ENCODE measurements around the gene ATG2B.
A peak's percentile ranks its signal among the peaks of the same experiment; 100 is the strongest.

DNA sequence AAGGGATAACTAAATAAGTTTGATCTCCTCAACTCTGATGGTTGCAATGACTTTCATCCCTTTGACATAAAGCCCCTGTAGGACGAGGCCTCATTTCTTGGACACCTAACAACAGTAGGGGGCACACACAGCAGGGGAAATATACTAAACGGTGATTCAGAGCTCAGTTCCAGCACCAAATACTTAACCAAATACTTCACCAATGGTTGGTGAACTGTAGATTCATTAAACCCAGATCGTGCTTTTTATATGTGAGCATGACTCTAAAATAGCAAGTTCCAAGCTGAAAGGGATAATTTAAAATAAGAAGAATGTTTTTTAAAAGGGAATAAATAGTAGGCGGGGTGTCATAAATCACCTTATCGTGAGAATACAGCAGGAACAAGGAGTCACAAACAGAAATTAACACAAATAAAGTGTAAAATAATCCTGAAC lies 53.2 kb downstream of the ATG2B start:
- TF ChIP-seq KLF16 (IDR thresholded peaks at IDR 0.05) (no peak), TAF1 (IDR thresholded peaks at IDR 0.05; ENCODE audit: control insufficient read depth, extremely low read depth, insufficient read depth, low read length, severe bottlenecking) (no peak), PML (IDR thresholded peaks at IDR 0.05; ENCODE audit: low read length) (no peak), MYNN (IDR thresholded peaks at IDR 0.05) (no peak), MYNN (CRISPR knock-in tag; IDR thresholded peaks at IDR 0.05) (no peak), KDM1A (IDR thresholded peaks at IDR 0.05) (no peak), POLR2A (conservative IDR thresholded peaks at IDR 0.05) (no peak), JUND (IDR thresholded peaks at IDR 0.05; ENCODE audit: borderline replicate concordance, low read depth, low read length) (no peak), JUND (tag; IDR thresholded peaks at IDR 0.05; ENCODE audit: borderline replicate concordance, low read depth, low read length) (no peak), PTRF (tag; IDR thresholded peaks at IDR 0.05) (no peak)
- TF ChIP-seq, protein P1, sequence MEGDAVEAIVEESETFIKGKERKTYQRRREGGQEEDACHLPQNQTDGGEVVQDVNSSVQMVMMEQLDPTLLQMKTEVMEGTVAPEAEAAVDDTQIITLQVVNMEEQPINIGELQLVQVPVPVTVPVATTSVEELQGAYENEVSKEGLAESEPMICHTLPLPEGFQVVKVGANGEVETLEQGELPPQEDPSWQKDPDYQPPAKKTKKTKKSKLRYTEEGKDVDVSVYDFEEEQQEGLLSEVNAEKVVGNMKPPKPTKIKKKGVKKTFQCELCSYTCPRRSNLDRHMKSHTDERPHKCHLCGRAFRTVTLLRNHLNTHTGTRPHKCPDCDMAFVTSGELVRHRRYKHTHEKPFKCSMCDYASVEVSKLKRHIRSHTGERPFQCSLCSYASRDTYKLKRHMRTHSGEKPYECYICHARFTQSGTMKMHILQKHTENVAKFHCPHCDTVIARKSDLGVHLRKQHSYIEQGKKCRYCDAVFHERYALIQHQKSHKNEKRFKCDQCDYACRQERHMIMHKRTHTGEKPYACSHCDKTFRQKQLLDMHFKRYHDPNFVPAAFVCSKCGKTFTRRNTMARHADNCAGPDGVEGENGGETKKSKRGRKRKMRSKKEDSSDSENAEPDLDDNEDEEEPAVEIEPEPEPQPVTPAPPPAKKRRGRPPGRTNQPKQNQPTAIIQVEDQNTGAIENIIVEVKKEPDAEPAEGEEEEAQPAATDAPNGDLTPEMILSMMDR (IDR thresholded peaks at IDR 0.05 in 2 of 3, conservative IDR thresholded peaks at IDR 0.05 in 1 of 3; ENCODE audit: insufficient read depth in 2 of 3, low read depth in 1 of 3, low read length in 3 of 3): peak in 1 of 3 experiments; percentile 22; a peak in 1 of 6 replicates
